Activated B cell treated with CpG ODN at 0.5 μM for 24 hours (primary cell): ENCODE measurements around the gene RDM1. TPM values are rescaled to one million over a fixed set of nuclear protein-coding genes. Genes with fewer than 3 reads are reported as not detected.

Experiments used
- ATAC-seq: fragments of 200-7000 bp; cut with Tn5 transposase; one replicate; pipeline ENCODE4 v1.10.0; 2021; ENCODE audit warnings: low read depth, mild to moderate bottlenecking, moderate library complexity
- CTCF ChIA-PET: fragments of 350-600 bp; sonication (Branson Sonifier 250); formaldehyde crosslinking; loops from one replicate; lab custom pipeline; 2021; ENCODE audit warnings: antibody characterized with exemption; lab: Charles Lee
- POLR2A ChIA-PET: fragments of 350-600 bp; sonication (Branson Sonifier 250); formaldehyde crosslinking; loops from one replicate; lab custom pipeline; 2021; ENCODE audit warnings: antibody characterized with exemption; lab: Charles Lee
- DNase-seq: peaks from one replicate; pipeline ENCODE4 v3.0.0; 2022
- H3K27ac Mint-ChIP-seq: one replicate; pipeline ENCODE4 v1.8.0; 2020; ENCODE audit warnings: mixed read lengths
- H3K27me3 Mint-ChIP-seq: one replicate; pipeline ENCODE4 v1.8.0; 2021; ENCODE audit warnings: mixed read lengths
- H3K36me3 Mint-ChIP-seq: one replicate; pipeline ENCODE4 v1.8.0; 2021; ENCODE audit warnings: low read depth, mixed read lengths
- H3K4me1 Mint-ChIP-seq: one replicate; pipeline ENCODE4 v1.8.0; 2021; ENCODE audit warnings: mixed read lengths
- H3K4me3 Mint-ChIP-seq: one replicate; pipeline ENCODE4 v1.8.0; 2020; ENCODE audit warnings: mild to moderate bottlenecking, mixed read lengths
- H3K9me3 Mint-ChIP-seq: one replicate; pipeline ENCODE4 v1.8.0; 2020; ENCODE audit warnings: mixed read lengths
- CTCF ChIP-seq: fragments of 200-600 bp; IDR thresholded peaks from one replicate; pipeline ENCODE4 v1.8.0; 2022; ENCODE audit warnings: antibody characterized with exemption, mild to moderate bottlenecking
- intact Hi-C: fragments of 100-400 bp; cut with micrococcal nuclease; formaldehyde crosslinking; loops from one replicate; pipeline ENCODE4 v1.15.1; 2024
- total RNA-seq: library from RNA; stranded (reverse); gene quantifications from 2 replicates; pipeline ENCODE4 v1.2.3, GENCODE V29; 2022

The RDM1 gene
- total RNA-seq, 1 donor from 2014 or later = not detected

GRCh38 chr17:35870906-35871819 lies 59.4 kb downstream of the RDM1 start:
- POLR2A ChIA-PET = interaction anchor here (0.7 to 1.2 kb wide), 2 partner anchors 9 to 664 kb away, joined by 3 to 5 read pairs; partner anchors contain the start of gene CCL5
- ATAC-seq = peak; percentile 45
- DNase-seq = no peak
- no peak overlapping the region for H3K4me3 Mint-ChIP-seq
- no peaks in the 10 kb centered on the region for H3K9me3 Mint-ChIP-seq
- no peak overlapping the region for H3K27ac Mint-ChIP-seq
- no peaks in the 10 kb centered on the region for H3K36me3 Mint-ChIP-seq
- CTCF ChIA-PET = interaction anchor here (0.7 kb wide), 1 partner anchor 17 kb away, joined by 3 read pairs; no protein-coding TSS in a partner anchor
- intact Hi-C loops = no loop called here
- H3K4me1 Mint-ChIP-seq = peaks cover 14% of the 10 kb centered on the region
- no peak for TF ChIP-seq CTCF
- H3K27me3 Mint-ChIP-seq = no peaks in the 10 kb centered on the region

- intact Hi-C loops = no loop called here
- Mint-ChIP-seq H3K4me1 (peaks cover 6% of the 10 kb centered on the region), H3K27ac (no peak within 1 kb of the TSS), H3K9me3 (no peaks in the 10 kb centered on the region), H3K27me3 (no peaks in the 10 kb centered on the region), H3K36me3 (no peaks in the 10 kb centered on the region), H3K4me3 (no peak within 1 kb of the TSS)
- ChIA-PET CTCF (no interaction called here), POLR2A (no interaction called here)
- TF ChIP-seq CTCF = no peak
- DNase-seq (no peak), ATAC-seq (no peak)
Observed at GRCh38 chr17:35868737-35869136, 61.8 kb downstream of the RDM1 start, which contains the start of gene HEATR9. Gene HEATR9 (minus strand): TSS chr17:35868891. CDS start chr17:35868742, 149 bp downstream.

Other genes starting within 250 kb of the RDM1 start
- gene RASL10B, start 199.1 kb downstream of the RDM1 start, total RNA-seq = 0.31 and 0.32 TPM in 2 replicates
- not detected in 2 replicates for gene GAS2L2, start 177.5 kb downstream of the RDM1 start, total RNA-seq
- not detected in 2 replicates for gene C17orf50, start 169.9 kb downstream of the RDM1 start, total RNA-seq
- 0.59 TPM in 1 of 2 replicates, not detected in the other for gene MMP28, start 135.1 kb downstream of the RDM1 start, total RNA-seq
- 224 and 243 TPM in 2 replicates for gene TAF15, start 121.3 kb downstream of the RDM1 start, total RNA-seq
- gene HEATR9, start 61.9 kb downstream of the RDM1 start, total RNA-seq = not detected in 2 replicates
- 3.3 and 3.4 TPM in 2 replicates for gene CCL5, start 50.4 kb downstream of the RDM1 start, total RNA-seq
- gene LYZL6, start 12.9 kb upstream of the RDM1 start, total RNA-seq = not detected in 2 replicates
- gene CCL16, start 50.7 kb upstream of the RDM1 start, total RNA-seq = not detected in 2 replicates
- gene CCL14, start 56.0 kb upstream of the RDM1 start, total RNA-seq = not detected in 2 replicates
- gene CCL15, start 70.8 kb upstream of the RDM1 start, total RNA-seq = not detected in 2 replicates
- gene CCL23, start 87.2 kb upstream of the RDM1 start, total RNA-seq = not detected in 2 replicates
- gene CCL18, start 133.5 kb upstream of the RDM1 start, total RNA-seq = not detected in 2 replicates
- gene CCL3, start 159.4 kb upstream of the RDM1 start, total RNA-seq = 74.4 and 74.5 TPM in 2 replicates
- gene CCL4, start 173.1 kb upstream of the RDM1 start, total RNA-seq = 68.8 and 82.1 TPM in 2 replicates
- 8.3 and 12.8 TPM in 2 replicates for gene TBC1D3B, start 245.9 kb upstream of the RDM1 start, total RNA-seq